ENCODE measurements around the gene PXN. TPM values are rescaled to one million over a fixed set of nuclear protein-coding genes. Genes with fewer than 3 reads are reported as not detected.
"Not testable (repeated sequence)": the region's sequence is repeated elsewhere in the genome, so short reads cannot be mapped to it uniquely, and the experiment has no call there.

The PXN gene
- total and polyA plus RNA-seq, 11 donors = 34.3 to 103 (median 69.9) TPM

GRCh38 chr12:120238839-120239445 lies 26.6 kb downstream of the PXN start:
- H3K9me3 ChIP-seq = no peaks in the 10 kb centered on the region
- no peak for DNase-seq
- TF ChIP-seq POLR2A (IDR thresholded peaks at IDR 0.05) = no peak
- TF ChIP-seq CTCF (IDR thresholded peaks at IDR 0.05) = no peak
- peaks cover 54 to 100% (median 99%) of the 10 kb centered on the region in 12 donors for H3K4me1 ChIP-seq
- ATAC-seq = no peak
- 75 to 79% (median 78%) methylated on average over 12 of the region's 12 CpGs for WGBS, 4 donors
- H3K4me3 ChIP-seq = peak overlapping the region in 1 of 12 donors; percentile 10
- peaks cover 0 to 5% (median 0%) of the 10 kb centered on the region in 9 donors for H3K36me3 ChIP-seq
- peak overlapping the region; percentile 5 to 97 (median 91) for H3K27ac ChIP-seq
- H3K27me3 ChIP-seq = no peaks in the 10 kb centered on the region
- intact Hi-C loops (cut with DNase I) = no loop called here

- TF ChIP-seq POLR2A (IDR thresholded peaks at IDR 0.05) (no peak), CTCF (IDR thresholded peaks at IDR 0.05) (no peak)
- WGBS, 4 donors = 56 to 63% (median 60%) methylated on average over 9 of the region's 9 CpGs
Measured at GRCh38 chr12:120238217-120238616, 27.3 kb downstream of the PXN start.

GRCh38 chr12:120237360-120238171 lies 28.0 kb downstream of the PXN start:
- ATAC-seq (peak in 3 of 4 donors; percentile 5 to 12 (median 8)), DNase-seq (peak; percentile 70 to 88 (median 79))
- H3K27me3 ChIP-seq = no peaks in the 10 kb centered on the region
- H3K36me3 ChIP-seq = peaks cover 0 to 5% (median 0%) of the 10 kb centered on the region in 9 donors
- WGBS, 4 donors = 37 to 54% (median 45%) methylated on average over 11 to 13 of the region's 13 CpGs
- no peaks in the 10 kb centered on the region for H3K9me3 ChIP-seq
- intact Hi-C loops (cut with DNase I) = no loop called here
- H3K27ac ChIP-seq = peak overlapping the region; percentile 44 to 97 (median 91)
- no peak for TF ChIP-seq CTCF (IDR thresholded peaks at IDR 0.05)
- H3K4me3 ChIP-seq = peak overlapping the region in 3 of 12 donors; percentile 5 to 26 (median 18)
- H3K4me1 ChIP-seq = peaks cover 54 to 100% (median 100%) of the 10 kb centered on the region in 12 donors

More at GRCh38 chr12:120238217-120238616, 27.3 kb downstream of the PXN start:
- Histone ChIP-seq H3K4me1 (peaks cover 51 to 100% (median 100%) of the 10 kb centered on the region in 12 donors), H3K9me3 (no peaks in the 10 kb centered on the region), H3K27ac (peak overlapping the region; percentile 44 to 97 (median 91)), H3K4me3 (peak overlapping the region in 3 of 12 donors; percentile 5 to 26 (median 10)), H3K36me3 (peaks cover 0 to 5% (median 0%) of the 10 kb centered on the region in 9 donors), H3K27me3 (no peaks in the 10 kb centered on the region)
- DNase-seq (no peak), ATAC-seq (no peak)
- intact Hi-C loops (cut with DNase I) = no loop called here

GRCh38 chr12:120236809-120237208 lies 28.7 kb downstream of the PXN start:
- H3K36me3 ChIP-seq; ATAC-seq; DNase-seq; H3K27me3 ChIP-seq; H3K4me3 ChIP-seq; intact Hi-C loops (cut with DNase I); H3K9me3 ChIP-seq: not testable (repeated sequence)
- peaks cover 61 to 100% (median 100%) of the 10 kb centered on the region in 12 donors for H3K4me1 ChIP-seq
- H3K27ac ChIP-seq = peak overlapping the region; percentile 44 to 97 (median 91)
- WGBS, 4 donors = 83 to 94% (median 87%) methylated on average over 3 of the region's 3 CpGs
